ENCODE measurements around the gene RCAN1. TPM values are rescaled to one million over a fixed set of nuclear protein-coding genes. Genes with fewer than 3 reads are reported as not detected.
"Not testable (repeated sequence)": the region's sequence is repeated elsewhere in the genome, so short reads cannot be mapped to it uniquely, and the experiment has no call there.

The RCAN1 gene
- total RNA-seq, 1 donor from 2014 or later: 30.1 TPM

DNA sequence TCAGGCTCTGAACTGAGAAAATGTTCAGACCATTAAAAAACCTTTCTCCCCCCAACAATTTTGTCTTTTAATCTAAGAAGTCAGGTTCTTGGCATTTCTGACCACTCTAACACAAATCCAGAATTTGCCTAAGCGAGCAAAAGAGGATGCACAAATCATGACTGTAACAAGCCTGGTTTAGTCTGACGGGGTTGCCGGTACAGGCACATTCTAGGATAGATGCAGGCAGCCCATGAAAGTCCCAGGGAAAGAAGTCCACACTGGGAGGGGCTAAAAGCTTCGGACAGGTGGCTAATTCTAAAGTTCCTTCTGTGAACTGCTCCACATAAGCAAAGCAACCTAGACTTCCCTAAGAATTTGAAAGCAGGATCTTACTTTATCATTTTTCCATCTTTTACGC is 54.9 kb downstream of the RCAN1 start:
- no peak overlapping the region for H3K4me3 ChIP-seq (ENCODE audit: low read depth, low read length)
- no peak for TF ChIP-seq CTCF (conservative IDR thresholded peaks at IDR 0.05; ENCODE audit: low read depth, low read length)
- DNase-seq (ENCODE audit: low read depth): no peak

- H3K4me3 ChIP-seq (ENCODE audit: low read depth, low read length): no peak overlapping the region
- no peak for DNase-seq (ENCODE audit: low read depth)
- no peak for TF ChIP-seq CTCF (conservative IDR thresholded peaks at IDR 0.05; ENCODE audit: low read depth, low read length)
Observed at GRCh38 chr21:34559089-34559631, 55.8 kb downstream of the RCAN1 start.

DNA sequence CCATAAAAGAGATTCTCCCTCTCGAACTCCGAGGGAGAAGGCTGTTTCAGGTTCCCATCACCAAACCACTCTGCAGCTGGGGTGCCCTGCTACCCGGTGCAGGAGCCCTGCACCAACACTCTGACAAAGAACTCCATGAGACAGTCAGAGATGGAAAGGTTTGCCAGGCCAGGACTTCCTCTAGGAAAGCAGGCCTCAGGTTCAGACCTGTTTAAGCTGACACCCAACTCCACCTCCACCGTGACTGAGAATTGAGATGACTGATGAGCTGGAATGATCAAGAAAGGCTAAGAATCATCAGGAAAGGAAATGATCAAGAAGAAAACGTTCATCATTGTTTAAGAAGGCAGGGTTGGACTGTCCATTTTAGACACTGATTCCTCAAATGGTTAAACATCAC is 56.7 kb downstream of the RCAN1 start:
- no peak for TF ChIP-seq CTCF (conservative IDR thresholded peaks at IDR 0.05; ENCODE audit: low read depth, low read length)
- no peak overlapping the region for H3K4me3 ChIP-seq (ENCODE audit: low read depth, low read length)
- no peak for DNase-seq (ENCODE audit: low read depth)

DNA sequence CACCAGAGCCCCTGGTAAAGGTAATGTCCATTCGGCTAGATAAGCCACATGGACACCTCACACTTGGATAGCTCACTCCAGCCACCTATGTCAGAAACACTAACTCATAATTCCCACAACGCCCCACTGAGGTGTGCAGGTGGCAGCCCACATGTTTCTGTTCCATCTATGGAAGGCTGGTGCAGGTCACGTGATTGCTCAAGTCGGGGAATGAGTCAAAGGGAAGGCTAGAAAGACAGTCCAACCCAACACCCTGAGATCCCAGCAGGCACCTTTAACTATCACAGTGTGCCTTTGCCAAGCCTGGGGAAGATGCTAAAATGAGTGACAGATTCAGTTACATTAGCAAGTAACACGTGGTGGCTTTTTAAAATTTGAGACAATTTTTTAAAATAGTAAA is 57.7 kb downstream of the RCAN1 start:
- no peak for TF ChIP-seq CTCF (conservative IDR thresholded peaks at IDR 0.05; ENCODE audit: low read depth, low read length)
- DNase-seq (ENCODE audit: low read depth): no peak
- no peak overlapping the region for H3K4me3 ChIP-seq (ENCODE audit: low read depth, low read length)

- DNase-seq (ENCODE audit: low read depth); H3K4me3 ChIP-seq (ENCODE audit: low read depth, low read length): not testable (repeated sequence)
Observed at GRCh38 chr21:34554670-34555069, 60.2 kb downstream of the RCAN1 start.

DNA sequence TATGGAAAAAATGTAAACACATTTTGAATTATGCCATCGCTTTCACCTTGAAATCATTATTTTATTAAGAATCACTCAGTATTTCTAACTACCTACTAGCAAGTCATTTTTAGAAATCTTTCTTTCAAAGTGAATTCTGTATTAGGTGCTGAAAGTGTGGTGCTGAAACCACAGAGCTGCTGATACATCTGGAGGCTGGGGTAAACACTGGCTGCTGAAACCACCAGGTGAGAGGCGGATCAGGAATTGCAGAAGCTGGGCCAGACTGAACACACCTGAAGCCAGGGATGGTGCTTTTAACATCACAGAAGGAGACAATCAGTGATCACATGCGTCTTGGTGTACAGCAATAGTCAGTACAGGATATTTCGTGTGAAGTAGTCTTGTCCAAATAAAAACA is 60.7 kb downstream of the RCAN1 start:
- no peak overlapping the region for H3K4me3 ChIP-seq (ENCODE audit: low read depth, low read length)
- no peak for TF ChIP-seq CTCF (conservative IDR thresholded peaks at IDR 0.05; ENCODE audit: low read depth, low read length)
- no peak for DNase-seq (ENCODE audit: low read depth)

DNA sequence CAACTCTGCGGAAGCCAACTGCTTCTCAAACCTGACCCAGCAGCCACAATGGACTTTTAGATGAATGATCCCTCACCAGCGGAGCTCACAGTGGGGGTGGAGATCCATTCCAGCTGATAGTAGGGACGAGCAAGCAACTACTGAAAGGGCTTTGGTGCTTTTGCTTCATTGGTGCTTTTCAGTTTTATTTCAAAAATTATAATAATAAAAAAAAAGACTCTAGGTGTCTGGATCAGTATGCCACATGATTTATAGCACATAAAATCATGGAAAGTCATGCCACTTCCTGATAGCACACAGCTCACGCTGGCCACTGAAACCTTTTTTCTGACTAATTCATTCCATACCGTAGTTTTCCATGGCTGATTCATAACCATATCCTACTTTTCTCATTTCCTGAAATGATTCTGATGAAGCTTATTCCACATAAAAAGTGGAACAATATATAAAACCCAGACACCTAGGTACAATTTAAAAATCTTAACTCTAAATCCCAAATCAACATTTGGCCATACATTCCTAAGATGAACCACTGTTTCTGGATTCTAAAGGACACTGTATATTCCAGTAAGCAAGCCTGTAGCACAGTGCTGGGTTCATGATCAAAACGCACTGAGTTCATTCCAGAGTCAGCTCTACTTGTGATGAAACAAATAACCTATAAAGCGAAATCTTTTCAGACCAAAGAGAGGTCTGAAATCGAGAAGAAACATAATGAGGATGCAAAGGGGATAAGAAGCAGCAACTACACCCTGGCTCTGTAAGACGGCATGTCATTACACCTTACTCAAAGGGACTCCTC is 61.6 kb downstream of the RCAN1 start:
- no peak for DNase-seq (ENCODE audit: low read depth)
- no peak for TF ChIP-seq CTCF (conservative IDR thresholded peaks at IDR 0.05; ENCODE audit: low read depth, low read length)
- H3K4me3 ChIP-seq (ENCODE audit: low read depth, low read length): no peak overlapping the region
